HepG2 (cell line): Measurements from ENCODE around the gene CTRB2. TPM values are rescaled to one million over a fixed set of nuclear protein-coding genes. Genes with fewer than 3 reads are reported as not detected.
A peak's percentile ranks its signal among the peaks of the same experiment; 100 is the strongest.

Experiments used
- ATAC-seq: fragments of 200-7000 bp; cut with Tn5 transposase; 3 replicates; pipeline ENCODE4 v1.9.1; 2020; ENCODE audit warnings: mild to moderate bottlenecking, moderate library complexity
- BruUV-seq: library from RNA; stranded (reverse); fragments of 400-500 nt; replicated peaks from 2 replicates; lab custom pipeline; 2021; lab: Mats Ljungman, UMichigan
- CTCF ChIA-PET: fragments of 300-600 bp; formaldehyde crosslinking; extraction: SDS; loops from one replicate; lab custom pipeline; 2021; ENCODE audit warnings: low total read pairs, inconsistent platforms, low intra/inter-chr PET ratio; lab: Yijun Ruan, JAX
- POLR2A ChIA-PET: fragments of 350-600 bp; sonication (Branson Sonifier 250); formaldehyde crosslinking; loops from one replicate; lab custom pipeline; 2020; ENCODE audit warnings: antibody characterized with exemption, inconsistent platforms; lab: Yijun Ruan, JAX
- DNase-seq: peaks from one replicate; pipeline ENCODE4 v3.0.0-alpha.2; 2015; ENCODE audit warnings: low spot score
- FAIRE-seq: peaks from 3 replicates; lab custom pipeline; 2011; peaks lifted over from hg19 to GRCh38; lab: Jason Lieb, UNC
- H2AFZ ChIP-seq: one replicate; pipeline ENCODE4 v1.6.1; 2011; ENCODE audit warnings: low read length, inconsistent platforms
- H3K27ac ChIP-seq: fragments of 300-600 bp; 3 replicates; pipeline ENCODE4 v1.8.0; 2011; ENCODE audit warnings: mixed run types, mild to moderate bottlenecking, mixed read lengths, low read length, inconsistent platforms; ENCODE audit not compliant: insufficient read depth; ENCODE audit errors: extremely low read length
- H3K27me3 ChIP-seq, 2 experiments: fragments of 200-600 bp in 1 of 2; 2 replicates in 1 of 2; 3 replicates in 1 of 2; pipeline versions ENCODE4 v1.6.0 to v1.8.0; 2011; ENCODE audit warnings: low read length in 2 of 2, mild to moderate bottlenecking in 2 of 2, moderate library complexity in 2 of 2, inconsistent platforms in 1 of 2; ENCODE audit not compliant: insufficient read depth in 2 of 2, control insufficient read depth in 1 of 2
- H3K36me3 ChIP-seq, 2 experiments: fragments of 200-600 bp in 1 of 2; replicated peaks in 1 of 2; 2 replicates in 1 of 2; 3 replicates in 1 of 2; pipeline versions ENCODE4 v1.5.1 to v1.8.0; 2011; ENCODE audit warnings: low read length in 2 of 2, inconsistent platforms in 1 of 2; ENCODE audit not compliant: insufficient read depth in 2 of 2, control insufficient read depth in 1 of 2
- H3K4me1 ChIP-seq: 2 replicates; pipeline ENCODE4 v1.5.1; 2012; ENCODE audit warnings: low read length, inconsistent platforms; ENCODE audit not compliant: insufficient read depth
- H3K4me2 ChIP-seq: 2 replicates; pipeline ENCODE4 v1.6.0; 2011; ENCODE audit warnings: low read depth, low read length, inconsistent platforms
- H3K4me3 ChIP-seq, 3 experiments: fragments of 200-600 bp in 1 of 3; sonication (generic), shearing (Covaris generic) in 1 of 3; replicated peaks in 1 of 3; 2 replicates each; pipeline ENCODE4 v1.5.1; 2011 to 2016; ENCODE audit warnings: low read length in 3 of 3, inconsistent platforms in 2 of 3, low read depth in 2 of 3, mild to moderate bottlenecking in 2 of 3, control low read depth in 1 of 3, mixed read lengths in 1 of 3; ENCODE audit not compliant: insufficient read depth in 1 of 3
- H3K79me2 ChIP-seq: one replicate; pipeline ENCODE4 v1.6.1; 2011; ENCODE audit warnings: low read length, inconsistent platforms; ENCODE audit not compliant: insufficient read depth
- H3K9ac ChIP-seq: 2 replicates; pipeline ENCODE4 v1.6.0; 2011; ENCODE audit warnings: mild to moderate bottlenecking, low read depth, low read length, inconsistent platforms; ENCODE audit not compliant: insufficient read depth
- H3K9me3 ChIP-seq: 2 replicates; pipeline ENCODE4 v1.5.1; 2012; ENCODE audit warnings: mild to moderate bottlenecking, low read length
- H4K20me1 ChIP-seq: 2 replicates; pipeline ENCODE4 v1.6.0; 2011; ENCODE audit warnings: inconsistent platforms, mild to moderate bottlenecking, low read length, moderate library complexity; ENCODE audit not compliant: insufficient read depth
- AGO2 ChIP-seq: fragments of 200-400 bp; formaldehyde crosslinking; optimal IDR thresholded peaks from 2 replicates; pipeline ENCODE3; 2017; ENCODE audit warnings: mild to moderate bottlenecking, low read depth, low read length, moderate library complexity
- BRCA1 ChIP-seq: sonication (generic); formaldehyde crosslinking; IDR thresholded peaks from 2 replicates; pipeline ENCODE4 v1.4.0; 2020; ENCODE audit warnings: missing genetic modification reagents
- CCAR2 ChIP-seq: fragments of 200-400 bp; formaldehyde crosslinking; optimal IDR thresholded peaks from 2 replicates; pipeline ENCODE3; 2018; ENCODE audit warnings: low read depth, mild to moderate bottlenecking, low read length, moderate library complexity
- CHD2 ChIP-seq: IDR thresholded peaks from 2 replicates; pipeline ENCODE4 v1.6.1; 2011; ENCODE audit warnings: low read depth, low read length, improper control_type of control experiment
- FOXC1 ChIP-seq: sonication (generic); formaldehyde crosslinking; IDR thresholded peaks from 2 replicates; pipeline ENCODE4 v1.8.0; 2022; ENCODE audit warnings: mild to moderate bottlenecking, missing genetic modification reagents, borderline replicate concordance
- HNRNPH1 ChIP-seq: fragments of 200-400 bp; formaldehyde crosslinking; optimal IDR thresholded peaks from 2 replicates; pipeline ENCODE3; 2017; ENCODE audit warnings: mild to moderate bottlenecking, low read depth, low read length
- ISX ChIP-seq: sonication (generic); formaldehyde crosslinking; conservative IDR thresholded peaks from 2 replicates; pipeline ENCODE4 v1.5.0; 2020; ENCODE audit warnings: missing genetic modification reagents
- KLF13 ChIP-seq: sonication (generic); formaldehyde crosslinking; IDR thresholded peaks from 2 replicates; pipeline ENCODE4 v1.4.0; 2020; ENCODE audit warnings: mild to moderate bottlenecking, missing genetic modification reagents
- MEIS2 ChIP-seq: sonication (generic); formaldehyde crosslinking; IDR thresholded peaks from 2 replicates; pipeline ENCODE4 v1.9.0; 2021; ENCODE audit warnings: mild to moderate bottlenecking, missing genetic modification reagents
- SNAPC4 ChIP-seq: sonication (generic); formaldehyde crosslinking; IDR thresholded peaks from 2 replicates; pipeline ENCODE4 v1.4.0; 2020; ENCODE audit warnings: mild to moderate bottlenecking, missing genetic modification reagents
- ZNF335 ChIP-seq: sonication (generic); formaldehyde crosslinking; IDR thresholded peaks from 2 replicates; pipeline ENCODE4 v1.4.0; 2020; ENCODE audit warnings: missing genetic modification reagents
- ZNF414 ChIP-seq: sonication (generic); formaldehyde crosslinking; IDR thresholded peaks from 2 replicates; pipeline ENCODE4 v1.5.0; 2020; ENCODE audit warnings: missing genetic modification reagents
- ZNF510 ChIP-seq: sonication (generic); formaldehyde crosslinking; IDR thresholded peaks from 2 replicates; pipeline ENCODE4 v1.4.0; 2020; ENCODE audit warnings: low read depth, mild to moderate bottlenecking, missing genetic modification reagents
- ZNF546 ChIP-seq: sonication (generic); formaldehyde crosslinking; conservative IDR thresholded peaks from 2 replicates; pipeline ENCODE4 v1.8.1; 2023; ENCODE audit warnings: mild to moderate bottlenecking, missing genetic modification reagents
- ZNF691 ChIP-seq: sonication (generic); formaldehyde crosslinking; IDR thresholded peaks from 2 replicates; pipeline ENCODE4 v1.4.0; 2020; ENCODE audit warnings: missing genetic modification reagents, low read depth, mild to moderate bottlenecking, borderline replicate concordance
- WGBS: methylation state at CpG from one replicate; pipeline ENCODE4 v1.1.6; 2017; ENCODE audit warnings: low lambda C conversion rate; 5-methylcytosine and 5-hydroxymethylcytosine counted together
- in situ Hi-C: cut with HindIII; loops from 2 replicates; pipeline ENCODE4 v1.10.0; 2017; ENCODE audit warnings: low pct_unique_long_range_greater_than_20kb; ENCODE audit not compliant: extremely low pct_ligation_motif_present
- intact Hi-C: fragments of 100-400 bp; cut with micrococcal nuclease; formaldehyde crosslinking; loops from one replicate; pipeline ENCODE4 v1.10.0; 2022; ENCODE audit not compliant: unreplicated experiment
- polyA plus RNA-seq, 8 experiments: library from polyadenylated mRNA; depleted of rRNA in 3 of 8; stranded (reverse) in 7 of 8; unstranded in 1 of 8; fragments of >200 nt; fragmentation: Illumina TruSeq in 4 of 8; extraction: Trizol in 4 of 8; gene quantifications; 2 replicates each; pipeline versions ENCODE4 v1.2.1 to v1.2.3, GENCODE V29; 2011 to 2016; ENCODE audit warnings: low read depth in 4 of 8, missing spikeins in 1 of 8, mixed read lengths in 1 of 8; ENCODE audit not compliant: insufficient read depth in 1 of 8
- total RNA-seq, 5 experiments: library from RNA; depleted of rRNA; stranded (reverse); fragments of >200 nt; fragmentation: Illumina TruSeq; extraction: Trizol; gene quantifications; 2 replicates each; pipeline ENCODE4 v1.2.3, GENCODE V29; 2016; ENCODE audit warnings: low read depth in 1 of 5

Gene CTRB2
- total and polyA plus RNA-seq, 2 of the 13 experiments (the other 11 are each of a cell fraction or from before 2014, with no cell fraction given), result 0.13 TPM; not detected in 1

- CTCF ChIA-PET, result no interaction called here
- no peaks in the 10 kb centered on the region for H3K79me2 ChIP-seq
- in situ Hi-C loops, result loop anchor here (25.0 kb wide), 1 partner anchor 568 kb away; no protein-coding TSS in a partner anchor
Measured at GRCh38 chr16:75193730-75194444, 13.1 kb downstream of the CTRB2 start.

More at GRCh38 chr16:75193730-75194444, 13.1 kb downstream of the CTRB2 start:
- H3K27me3 ChIP-seq, result peaks cover 9 to 65% of the 10 kb centered on the region in 2 experiments
- no peak for FAIRE-seq
- H3K9ac ChIP-seq, result no peak overlapping the region
- H3K36me3 ChIP-seq, result no peaks in the 10 kb centered on the region
- intact Hi-C loops, result no loop called here
- no peaks in the 10 kb centered on the region for H3K9me3 ChIP-seq
- ATAC-seq, result peak; percentile 13
- POLR2A ChIA-PET, result no interaction called here
- no peak for DNase-seq
- no TSS peak for BruUV-seq
- H3K4me3 ChIP-seq, result no peak overlapping the region
- H3K27ac ChIP-seq, result no peak overlapping the region
- TF ChIP-seq ZNF691 (CRISPR knock-in tag) (no peak), ZNF546 (CRISPR knock-in tag) (no peak), KLF13 (CRISPR knock-in tag) (no peak), MEIS2 (no peak), AGO2 (no peak), ZNF414 (CRISPR knock-in tag) (no peak), CCAR2 (no peak), CHD2 (no peak), FOXC1 (CRISPR knock-in tag) (no peak), ZNF335 (CRISPR knock-in tag) (no peak), BRCA1 (no peak), HNRNPH1 (no peak), ISX (CRISPR knock-in tag) (no peak), SNAPC4 (CRISPR knock-in tag) (no peak), ZNF510 (no peak)
- peaks cover 20% of the 10 kb centered on the region for H3K4me1 ChIP-seq
- no peak overlapping the region for H3K4me2 ChIP-seq
- H2AFZ ChIP-seq, result no peak overlapping the region
- WGBS, result 50% methylated on average over 8 of the region's 10 CpGs
- H4K20me1 ChIP-seq, result no peaks in the 10 kb centered on the region
